H1 (cell line): ENCODE results near the gene ISCA2. TPM values are rescaled to one million over a fixed set of nuclear protein-coding genes. Genes with fewer than 3 reads are reported as not detected.

Experiments used
- CTCF ChIA-PET: fragments of 300-600 bp; sonication (Branson Sonifier 250); formaldehyde crosslinking; loops from one replicate; lab custom pipeline; 2021; ENCODE audit not compliant: partially characterized antibody; lab: Charles Lee
- POLR2A ChIA-PET: fragments of 300-600 bp; sonication (Branson Sonifier 250); formaldehyde crosslinking; loops from one replicate; lab custom pipeline; 2021; ENCODE audit warnings: inconsistent platforms; ENCODE audit not compliant: partially characterized antibody; lab: Charles Lee
- DNase-seq, 2 experiments: peaks; one replicate each; pipeline versions ENCODE4 v3.0.0 to v3.0.0-alpha.2; 2010 to 2022; ENCODE audit warnings: low spot score in 2 of 2, low read depth in 1 of 2, mixed read lengths in 1 of 2
- FAIRE-seq: peaks from 2 replicates; lab custom pipeline; 2011; peaks lifted over from hg19 to GRCh38; lab: Jason Lieb, UNC
- H2AFZ ChIP-seq: 2 replicates; pipeline ENCODE4 v1.8.1; 2012; ENCODE audit warnings: low read length, inconsistent platforms
- H2AK5ac ChIP-seq: 2 replicates; pipeline ENCODE4 v1.6.1; 2013; ENCODE audit warnings: low read depth, low read length
- H2BK120ac ChIP-seq: replicated peaks from 2 replicates; pipeline ENCODE3; 2013; ENCODE audit warnings: low read depth, low read length, inconsistent platforms
- H2BK12ac ChIP-seq: 2 replicates; pipeline ENCODE4 v1.6.1; 2013; ENCODE audit warnings: low read depth, low read length
- H2BK15ac ChIP-seq: 2 replicates; pipeline ENCODE4 v1.6.1; 2013; ENCODE audit warnings: low read length
- H2BK20ac ChIP-seq: 2 replicates; pipeline ENCODE4 v1.6.1; 2013; ENCODE audit warnings: low read length
- H2BK5ac ChIP-seq: 2 replicates; pipeline ENCODE4 v1.6.1; 2013; ENCODE audit warnings: low read depth, low read length
- H3K14ac ChIP-seq: 2 replicates; pipeline ENCODE4 v1.6.1; 2013; ENCODE audit warnings: inconsistent platforms; ENCODE audit not compliant: insufficient read length
- H3K18ac ChIP-seq: 2 replicates; pipeline ENCODE4 v1.6.1; 2013; ENCODE audit warnings: low read length; ENCODE audit errors: extremely low read depth
- H3K23ac ChIP-seq: 2 replicates; pipeline ENCODE4 v1.6.1; 2013; ENCODE audit warnings: inconsistent platforms; ENCODE audit not compliant: insufficient read length
- H3K23me2 ChIP-seq: 2 replicates; pipeline ENCODE4 v1.6.1; 2013; ENCODE audit warnings: low read depth, low read length
- H3K27ac ChIP-seq: 2 replicates; pipeline ENCODE4 v1.6.1; 2011; ENCODE audit warnings: low read depth, low read length, inconsistent platforms
- H3K27me3 ChIP-seq, 4 experiments: replicated peaks in 1 of 4; 1 replicate in 1 of 4; 2 replicates in 3 of 4; pipeline versions ENCODE4 v1.6.1 to v1.8.1; 2011 to 2013; ENCODE audit warnings: low read length in 3 of 4, mild to moderate bottlenecking in 3 of 4, inconsistent platforms in 2 of 4, mixed read lengths in 2 of 4, moderate library complexity in 1 of 4; ENCODE audit not compliant: control insufficient read depth in 3 of 4, insufficient read depth in 3 of 4; ENCODE audit errors: extremely low read depth in 1 of 4
- H3K36me3 ChIP-seq, 4 experiments: 2 replicates each; pipeline versions ENCODE4 v1.6.1 to v1.8.1; 2011 to 2013; ENCODE audit warnings: mild to moderate bottlenecking in 4 of 4, low read length in 3 of 4, moderate library complexity in 2 of 4, control low read depth in 1 of 4, inconsistent platforms in 1 of 4; ENCODE audit not compliant: insufficient read depth in 4 of 4, control insufficient read depth in 2 of 4
- H3K4ac ChIP-seq: replicated peaks from 2 replicates; pipeline ENCODE3; 2013; ENCODE audit warnings: low read length, low read depth, mixed read lengths, inconsistent platforms; ENCODE audit not compliant: insufficient read length
- H3K4me1 ChIP-seq, 4 experiments: replicated peaks in 1 of 4; 1 replicate in 1 of 4; 2 replicates in 3 of 4; pipeline versions ENCODE4 v1.6.1 to v1.8.1; 2011 to 2013; ENCODE audit warnings: low read length in 3 of 4, inconsistent platforms in 2 of 4, mixed read lengths in 1 of 4; ENCODE audit not compliant: insufficient read depth in 4 of 4, control insufficient read depth in 3 of 4
- H3K4me2 ChIP-seq, 2 experiments: 2 replicates each; pipeline versions ENCODE4 v1.6.1 to v1.8.1; 2011 to 2013; ENCODE audit warnings: low read depth in 2 of 2, low read length in 2 of 2, control low read depth in 1 of 2, inconsistent platforms in 1 of 2, mild to moderate bottlenecking in 1 of 2; ENCODE audit not compliant: insufficient read depth in 1 of 2
- H3K4me3 ChIP-seq, 4 experiments: fragments of 200-600, 300-600 bp in 1 of 4; sonication (generic), shearing (Covaris generic), sonication (Bioruptor Twin) in 1 of 4; 2 replicates each; pipeline versions ENCODE4 v1.5.1 to v1.8.1; 2011 to 2016; ENCODE audit warnings: low read length in 4 of 4, low read depth in 3 of 4, control low read depth in 2 of 4, inconsistent platforms in 2 of 4, mild to moderate bottlenecking in 2 of 4, mixed read lengths in 1 of 4, moderate library complexity in 1 of 4; ENCODE audit not compliant: insufficient read depth in 2 of 4; ENCODE audit errors: extremely low read depth in 1 of 4
- H3K56ac ChIP-seq: replicated peaks from 2 replicates; pipeline ENCODE3; 2013; ENCODE audit warnings: low read depth, mild to moderate bottlenecking, mixed read lengths, low read length, inconsistent platforms; ENCODE audit not compliant: insufficient read length
- H3K79me1 ChIP-seq: 2 replicates; pipeline ENCODE4 v1.6.1; 2013; ENCODE audit warnings: low read depth, low read length, control low read depth
- H3K79me2 ChIP-seq, 2 experiments: 2 replicates each; pipeline versions ENCODE4 v1.6.1 to v1.8.1; 2012 to 2013; ENCODE audit warnings: low read length in 2 of 2, mild to moderate bottlenecking in 2 of 2, inconsistent platforms in 1 of 2; ENCODE audit not compliant: insufficient read depth in 2 of 2, control insufficient read depth in 1 of 2
- H3K9ac ChIP-seq, 4 experiments: replicated peaks in 1 of 4; 1 replicate in 1 of 4; 2 replicates in 3 of 4; pipeline versions ENCODE4 v1.6.1 to v1.8.1; 2011 to 2013; ENCODE audit warnings: low read depth in 3 of 4, low read length in 3 of 4, control low read depth in 2 of 4, mild to moderate bottlenecking in 2 of 4, moderate library complexity in 2 of 4, inconsistent platforms in 1 of 4; ENCODE audit errors: extremely low read depth in 1 of 4
- H3K9me3 ChIP-seq, 2 experiments: 2 replicates each; pipeline versions ENCODE4 v1.6.1 to v1.8.1; 2012 to 2013; ENCODE audit warnings: mild to moderate bottlenecking in 2 of 2, moderate library complexity in 2 of 2, control low read depth in 1 of 2, inconsistent platforms in 1 of 2, low read depth in 1 of 2, low read length in 1 of 2, mixed read lengths in 1 of 2; ENCODE audit not compliant: insufficient read depth in 2 of 2
- H4K20me1 ChIP-seq, 2 experiments: replicated peaks in 1 of 2; 2 replicates each; pipeline versions ENCODE3 to v1.8.1; 2011 to 2013; ENCODE audit warnings: inconsistent platforms in 2 of 2, low read length in 2 of 2, mild to moderate bottlenecking in 1 of 2; ENCODE audit not compliant: insufficient read depth in 2 of 2, control insufficient read depth in 1 of 2
- H4K5ac ChIP-seq: 2 replicates; pipeline ENCODE4 v1.6.1; 2013; ENCODE audit warnings: low read length, low read depth, mixed read lengths, inconsistent platforms; ENCODE audit not compliant: insufficient read length
- H4K8ac ChIP-seq: 2 replicates; pipeline ENCODE4 v1.8.0; 2013; ENCODE audit warnings: mild to moderate bottlenecking, moderate library complexity, low read length, inconsistent platforms; ENCODE audit not compliant: insufficient read depth; ENCODE audit errors: extremely low read depth
- H4K91ac ChIP-seq: replicated peaks from 2 replicates; pipeline ENCODE3; 2013; ENCODE audit warnings: low read length, mixed read lengths, inconsistent platforms; ENCODE audit not compliant: insufficient read length
- BRCA1 ChIP-seq: IDR thresholded peaks from 2 replicates; pipeline ENCODE4 v1.6.1; 2012; ENCODE audit warnings: low read depth, low read length, improper control_type of control experiment
- CBX5 ChIP-seq: fragments of 300-800, 300-1000 bp; sonication (generic); IDR thresholded peaks from 2 replicates; pipeline ENCODE4 v1.7.1; 2016; ENCODE audit warnings: antibody characterized with exemption, low read length, low read depth
- CHD1 ChIP-seq: IDR thresholded peaks from 2 replicates; pipeline ENCODE4 v1.6.1; 2012; ENCODE audit warnings: low read depth, low read length, improper control_type of control experiment
- CHD2 ChIP-seq: IDR thresholded peaks from 2 replicates; pipeline ENCODE4 v1.6.1; 2012; ENCODE audit warnings: low read length, improper control_type of control experiment
- EP300 ChIP-seq, 2 experiments: IDR thresholded peaks; 1 replicate in 1 of 2; 2 replicates in 1 of 2; pipeline ENCODE4 v1.6.1; 2011 to 2012; ENCODE audit warnings: low read depth in 2 of 2, low read length in 2 of 2, mild to moderate bottlenecking in 2 of 2, borderline replicate concordance in 1 of 2, inconsistent platforms in 1 of 2, moderate library complexity in 1 of 2
- EZH2 ChIP-seq: fragments of 200-600 bp; sonication (generic); IDR thresholded peaks from 2 replicates; pipeline ENCODE4 v1.7.1; 2012; ENCODE audit warnings: low read depth, mild to moderate bottlenecking, moderate library complexity, low read length, inconsistent platforms; ENCODE audit not compliant: severe bottlenecking
- GTF2F1 ChIP-seq: IDR thresholded peaks from 2 replicates; pipeline ENCODE4 v1.6.1; 2012; ENCODE audit warnings: low read depth, low read length, improper control_type of control experiment, borderline replicate concordance
- KDM1A ChIP-seq: fragments of 200-600, 300-600 bp; sonication (generic); IDR thresholded peaks from 2 replicates; pipeline ENCODE4 v1.7.1; 2016; ENCODE audit warnings: mild to moderate bottlenecking, low read length, borderline replicate concordance
- NANOG ChIP-seq: IDR thresholded peaks from 2 replicates; pipeline ENCODE4 v1.6.1; 2011; ENCODE audit warnings: low read length, low read depth, mild to moderate bottlenecking, inconsistent platforms; ENCODE audit not compliant: insufficient read depth, poor library complexity, severe bottlenecking
- RBBP5 ChIP-seq: IDR thresholded peaks from 2 replicates; pipeline ENCODE4 v1.7.1; 2012; ENCODE audit warnings: low read depth, mild to moderate bottlenecking, inconsistent platforms, low read length, moderate library complexity, borderline replicate concordance
- SP2 ChIP-seq: IDR thresholded peaks from 2 replicates; pipeline ENCODE4 v1.6.1; 2012; ENCODE audit warnings: mild to moderate bottlenecking, low read length, inconsistent platforms
- TBP ChIP-seq: IDR thresholded peaks from 2 replicates; pipeline ENCODE4 v1.6.1; 2011; ENCODE audit warnings: low read depth, low read length, improper control_type of control experiment
- TEAD4 ChIP-seq: IDR thresholded peaks from 2 replicates; pipeline ENCODE4 v1.6.1; 2012; ENCODE audit warnings: low read depth, low read length, inconsistent platforms, mixed read lengths
- WGBS, 2 experiments: shearing (Covaris generic) in 1 of 2; methylation state at CpG; one replicate each; pipeline versions ENCODE4 v1.1.6 to v1.1.7; 2013 to 2015; ENCODE audit warnings: low lambda C conversion rate in 2 of 2, mixed read lengths in 2 of 2, inconsistent platforms in 1 of 2, low coverage in 1 of 2, missing lambda C conversion rate in 1 of 2; ENCODE audit not compliant: insufficient replicate concordance in 2 of 2, insufficient coverage in 1 of 2, insufficient read length in 1 of 2; ENCODE audit errors: extremely low coverage in 1 of 2, missing lambda C conversion rate in 1 of 2; 5-methylcytosine and 5-hydroxymethylcytosine counted together
- polyA plus RNA-seq, 7 experiments: library from polyadenylated mRNA; depleted of rRNA in 3 of 7; stranded (reverse) in 5 of 7; unstranded in 2 of 7; fragments of >200 nt in 5 of 7; fragments of 200-250 nt in 2 of 7; gene quantifications; 1 replicate in 5 of 7; 2 replicates in 1 of 7; 4 replicates in 1 of 7; pipeline versions ENCODE4 v1.2.1 to v1.2.3, GENCODE V29; 2011 to 2013; ENCODE audit warnings: missing spikeins in 2 of 7, mixed read lengths in 2 of 7
- total RNA-seq: library from RNA; stranded (reverse); fragmentation: NEBNext Ultra II Directional; extraction: Animal tissue kit (Norgen Biotek cat#: 25700); gene quantifications from 2 replicates; pipeline ENCODE4 v1.2.1, GENCODE V29; 2021
- TF ChIP-seq, protein P1 (sequence below): IDR thresholded peaks from 2 replicates; pipeline ENCODE4 v1.6.1; 2012; ENCODE audit warnings: inconsistent platforms

The ISCA2 gene
- total and polyA plus RNA-seq, 2 of the 8 experiments (the other 6 are each of a cell fraction or from before 2014, with no cell fraction given): 43.5 to 78.6 TPM

DNA sequence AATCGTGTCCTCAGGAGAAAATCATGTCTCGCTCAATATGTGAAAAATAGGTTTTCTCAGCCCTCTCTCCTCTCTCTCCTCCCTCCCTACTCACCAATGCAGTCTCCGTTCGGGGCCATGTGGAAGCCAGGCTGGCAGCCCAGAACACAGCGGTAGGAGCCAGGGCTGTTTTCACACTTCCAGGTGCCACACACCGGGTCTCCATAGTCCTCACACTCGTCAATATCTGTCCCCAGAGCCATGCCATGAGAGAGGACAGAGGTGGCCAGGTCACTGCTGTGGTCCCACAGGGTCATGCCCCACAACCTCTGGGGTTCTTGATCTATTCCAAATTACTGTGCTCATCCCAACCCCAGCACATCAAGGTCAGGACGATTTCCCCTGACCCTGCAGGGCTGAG lies 13.5 kb downstream of the ISCA2 start:
- H2BK15ac ChIP-seq: no peak overlapping the region
- no peak overlapping the region for H3K4ac ChIP-seq
- ChIA-PET POLR2A (interaction anchor here (1.1 kb wide), 1 partner anchor 105 kb away, joined by 3 read pairs; the partner anchor contains the start of gene LTBP2), CTCF (interaction anchor here (0.5 to 6.5 kb wide), 14 partner anchors 7 to 299 kb away, joined by 3 to 64 read pairs (median 7); partner anchors contain the start of gene LTBP2)
- TF ChIP-seq TEAD4 (no peak), NANOG (no peak), GTF2F1 (no peak), EP300 (IDR thresholded peaks at IDR 0.05; ENCODE audit: borderline replicate concordance in 1 of 2, low read depth in 2 of 2, low read length in 2 of 2) (no peak), SP2 (no peak), KDM1A (no peak), CBX5 (no peak), RBBP5 (no peak), EZH2 (no peak), TBP (no peak), CHD1 (no peak), CHD2 (no peak), BRCA1 (no peak)
- TF ChIP-seq, protein P1, sequence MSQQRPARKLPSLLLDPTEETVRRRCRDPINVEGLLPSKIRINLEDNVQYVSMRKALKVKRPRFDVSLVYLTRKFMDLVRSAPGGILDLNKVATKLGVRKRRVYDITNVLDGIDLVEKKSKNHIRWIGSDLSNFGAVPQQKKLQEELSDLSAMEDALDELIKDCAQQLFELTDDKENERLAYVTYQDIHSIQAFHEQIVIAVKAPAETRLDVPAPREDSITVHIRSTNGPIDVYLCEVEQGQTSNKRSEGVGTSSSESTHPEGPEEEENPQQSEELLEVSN: no peak
- WGBS, 2 experiments: 85% methylated on average over 8 of the region's 8 CpGs; no CpG with 5 or more reads in 1 of the 2 experiments
- H2BK5ac ChIP-seq: no peak overlapping the region
- no peak overlapping the region for H3K27ac ChIP-seq
- H3K4me2 ChIP-seq: no peak overlapping the region
- H3K79me1 ChIP-seq: no peaks in the 10 kb centered on the region
- H3K56ac ChIP-seq: no peak overlapping the region
- H3K14ac ChIP-seq: no peak overlapping the region
- H4K8ac ChIP-seq: no peak overlapping the region
- no peaks in the 10 kb centered on the region; a peak in 1 of 7 replicates for H3K27me3 ChIP-seq
- H3K36me3 ChIP-seq: no peaks in the 10 kb centered on the region
- no peak overlapping the region for H3K23ac ChIP-seq
- H3K4me3 ChIP-seq: no peak overlapping the region
- no peak overlapping the region for H2BK12ac ChIP-seq
- H4K20me1 ChIP-seq: no peaks in the 10 kb centered on the region
- H4K5ac ChIP-seq: no peak overlapping the region
- FAIRE-seq: no peak
- H2AFZ ChIP-seq: no peak overlapping the region
- no peak for DNase-seq
- no peaks in the 10 kb centered on the region for H3K9me3 ChIP-seq
- no peak overlapping the region for H2AK5ac ChIP-seq
- peaks cover under 1 to 22% (median 11%) of the 10 kb centered on the region in 4 experiments for H3K4me1 ChIP-seq
- no peaks in the 10 kb centered on the region for H3K23me2 ChIP-seq
- H2BK120ac ChIP-seq: no peak overlapping the region
- H3K18ac ChIP-seq: no peak overlapping the region
- no peak overlapping the region for H3K9ac ChIP-seq
- H4K91ac ChIP-seq: no peak overlapping the region
- H2BK20ac ChIP-seq: no peak overlapping the region
- no peaks in the 10 kb centered on the region for H3K79me2 ChIP-seq
